Measurements from ENCODE around the gene CLTB. TPM values are rescaled to one million over a fixed set of nuclear protein-coding genes. Genes with fewer than 3 reads are reported as not detected.

CLTB gene
- total RNA-seq, 1 donor: 63.0 TPM

DNA sequence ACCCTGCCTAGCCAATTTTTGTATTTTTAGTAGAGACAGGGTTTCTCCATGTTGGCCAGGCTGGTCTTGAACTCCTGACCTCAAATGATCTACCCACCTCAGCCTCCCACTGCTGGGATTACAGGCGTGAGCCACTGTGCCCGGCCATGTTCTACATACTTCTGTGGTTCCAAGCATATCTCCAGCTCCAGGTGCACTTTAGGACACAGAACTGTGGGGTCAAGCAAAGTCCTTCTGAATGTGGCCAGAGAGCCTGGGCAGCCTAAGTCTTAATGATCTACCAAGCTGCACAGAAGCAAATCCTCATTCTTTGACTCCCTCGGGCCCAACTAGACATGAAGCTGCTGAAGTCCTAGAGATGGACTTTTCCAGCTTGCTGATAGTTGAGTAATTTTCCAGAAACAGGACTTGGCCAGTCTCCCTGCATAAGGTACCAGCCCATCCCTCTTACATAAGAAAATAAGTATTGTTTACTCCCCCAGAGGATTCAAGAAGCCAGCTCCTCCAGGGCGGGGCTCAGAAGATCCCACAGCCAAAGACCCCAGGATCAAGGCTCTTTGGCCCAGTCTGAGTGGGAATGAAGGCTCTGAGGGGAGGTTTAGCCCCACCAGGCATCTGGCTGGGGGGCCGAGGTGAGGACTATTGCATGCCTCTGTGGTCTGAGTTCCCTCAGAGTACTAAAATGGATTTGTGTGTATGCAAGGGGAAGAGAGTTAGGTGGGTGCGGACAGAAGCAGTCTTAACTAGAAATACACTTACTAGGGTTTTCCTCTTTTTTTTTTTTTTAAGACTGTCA, 8.7 kb downstream of the CLTB start:
- H4K20me1 ChIP-seq (ENCODE audit: insufficient read depth, low read length): peaks cover 23% of the 10 kb centered on the region
- H3K36me3 ChIP-seq (ENCODE audit: insufficient read depth, low read length): peaks cover 16% of the 10 kb centered on the region
- no peak for DNase-seq (ENCODE audit: insufficient read length, low spot score, missing footprints)
- no peak overlapping the region for H2AFZ ChIP-seq (ENCODE audit: low read length)
- no peaks in the 10 kb centered on the region for H3K9me3 ChIP-seq (ENCODE audit: low read depth, low read length)
- no peak overlapping the region for H3K4me2 ChIP-seq (ENCODE audit: insufficient read depth, low read length)
- no peaks in the 10 kb centered on the region for H3K27me3 ChIP-seq (ENCODE audit: insufficient read depth, low read length)
- H3K4me1 ChIP-seq (ENCODE audit: insufficient read depth, low read length): peaks cover 5% of the 10 kb centered on the region
- no peak overlapping the region for H3K27ac ChIP-seq (ENCODE audit: low read depth, low read length)
- peaks cover 19% of the 10 kb centered on the region for H3K79me2 ChIP-seq (ENCODE audit: insufficient read depth, low read length)
- H3K4me3 ChIP-seq (ENCODE audit: insufficient read depth, low read length): no peak overlapping the region
- TF ChIP-seq, protein P1, sequence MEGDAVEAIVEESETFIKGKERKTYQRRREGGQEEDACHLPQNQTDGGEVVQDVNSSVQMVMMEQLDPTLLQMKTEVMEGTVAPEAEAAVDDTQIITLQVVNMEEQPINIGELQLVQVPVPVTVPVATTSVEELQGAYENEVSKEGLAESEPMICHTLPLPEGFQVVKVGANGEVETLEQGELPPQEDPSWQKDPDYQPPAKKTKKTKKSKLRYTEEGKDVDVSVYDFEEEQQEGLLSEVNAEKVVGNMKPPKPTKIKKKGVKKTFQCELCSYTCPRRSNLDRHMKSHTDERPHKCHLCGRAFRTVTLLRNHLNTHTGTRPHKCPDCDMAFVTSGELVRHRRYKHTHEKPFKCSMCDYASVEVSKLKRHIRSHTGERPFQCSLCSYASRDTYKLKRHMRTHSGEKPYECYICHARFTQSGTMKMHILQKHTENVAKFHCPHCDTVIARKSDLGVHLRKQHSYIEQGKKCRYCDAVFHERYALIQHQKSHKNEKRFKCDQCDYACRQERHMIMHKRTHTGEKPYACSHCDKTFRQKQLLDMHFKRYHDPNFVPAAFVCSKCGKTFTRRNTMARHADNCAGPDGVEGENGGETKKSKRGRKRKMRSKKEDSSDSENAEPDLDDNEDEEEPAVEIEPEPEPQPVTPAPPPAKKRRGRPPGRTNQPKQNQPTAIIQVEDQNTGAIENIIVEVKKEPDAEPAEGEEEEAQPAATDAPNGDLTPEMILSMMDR (IDR thresholded peaks at IDR 0.05; ENCODE audit: extremely low read depth, low read depth, low read length): no peak

DNA sequence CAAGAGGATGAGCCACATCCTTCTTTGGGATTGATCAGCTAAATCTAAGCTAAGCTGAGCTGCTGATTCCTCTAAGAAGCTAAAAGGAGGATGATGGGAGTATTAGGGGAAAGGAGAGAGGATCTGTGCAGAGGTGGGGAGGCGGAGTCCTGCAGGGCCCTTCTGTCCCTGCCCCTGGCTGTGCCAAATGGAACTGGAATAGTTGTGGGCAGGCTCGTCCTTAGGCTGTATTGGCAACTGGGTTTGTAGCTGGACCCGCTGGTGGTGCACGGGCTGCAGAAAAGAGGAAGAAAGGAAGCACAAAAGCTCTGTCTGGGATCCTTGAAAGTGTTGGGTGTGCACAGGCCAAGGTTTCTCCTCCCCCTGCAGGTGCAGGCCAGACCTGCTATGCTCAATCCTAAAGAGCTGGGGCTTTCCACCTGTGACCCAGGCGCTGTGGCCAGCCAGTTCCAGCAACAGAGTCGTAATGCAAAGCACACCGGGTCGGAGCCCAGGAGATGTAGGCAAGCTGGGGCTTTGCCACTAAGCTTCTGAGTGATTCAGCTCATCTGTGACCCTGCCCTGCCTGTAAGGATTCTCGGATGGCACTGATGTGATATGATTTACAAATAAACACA, 9.8 kb downstream of the CLTB start:
- H4K20me1 ChIP-seq (ENCODE audit: insufficient read depth, low read length): peaks cover 17% of the 10 kb centered on the region
- peaks cover 2% of the 10 kb centered on the region for H3K4me1 ChIP-seq (ENCODE audit: insufficient read depth, low read length)
- H2AFZ ChIP-seq (ENCODE audit: low read length): no peak overlapping the region
- no peak overlapping the region for H3K27ac ChIP-seq (ENCODE audit: low read depth, low read length)
- H3K9me3 ChIP-seq (ENCODE audit: low read depth, low read length): no peaks in the 10 kb centered on the region
- H3K79me2 ChIP-seq (ENCODE audit: insufficient read depth, low read length): peaks cover 12% of the 10 kb centered on the region
- H3K27me3 ChIP-seq (ENCODE audit: insufficient read depth, low read length): no peaks in the 10 kb centered on the region
- H3K36me3 ChIP-seq (ENCODE audit: insufficient read depth, low read length): peaks cover 16% of the 10 kb centered on the region
- TF ChIP-seq, protein P1 (IDR thresholded peaks at IDR 0.05; ENCODE audit: extremely low read depth, low read depth, low read length): no peak
- no peak overlapping the region for H3K4me2 ChIP-seq (ENCODE audit: insufficient read depth, low read length)
- DNase-seq (ENCODE audit: insufficient read length, low spot score, missing footprints): no peak
- no peak overlapping the region for H3K4me3 ChIP-seq (ENCODE audit: insufficient read depth, low read length)

DNA sequence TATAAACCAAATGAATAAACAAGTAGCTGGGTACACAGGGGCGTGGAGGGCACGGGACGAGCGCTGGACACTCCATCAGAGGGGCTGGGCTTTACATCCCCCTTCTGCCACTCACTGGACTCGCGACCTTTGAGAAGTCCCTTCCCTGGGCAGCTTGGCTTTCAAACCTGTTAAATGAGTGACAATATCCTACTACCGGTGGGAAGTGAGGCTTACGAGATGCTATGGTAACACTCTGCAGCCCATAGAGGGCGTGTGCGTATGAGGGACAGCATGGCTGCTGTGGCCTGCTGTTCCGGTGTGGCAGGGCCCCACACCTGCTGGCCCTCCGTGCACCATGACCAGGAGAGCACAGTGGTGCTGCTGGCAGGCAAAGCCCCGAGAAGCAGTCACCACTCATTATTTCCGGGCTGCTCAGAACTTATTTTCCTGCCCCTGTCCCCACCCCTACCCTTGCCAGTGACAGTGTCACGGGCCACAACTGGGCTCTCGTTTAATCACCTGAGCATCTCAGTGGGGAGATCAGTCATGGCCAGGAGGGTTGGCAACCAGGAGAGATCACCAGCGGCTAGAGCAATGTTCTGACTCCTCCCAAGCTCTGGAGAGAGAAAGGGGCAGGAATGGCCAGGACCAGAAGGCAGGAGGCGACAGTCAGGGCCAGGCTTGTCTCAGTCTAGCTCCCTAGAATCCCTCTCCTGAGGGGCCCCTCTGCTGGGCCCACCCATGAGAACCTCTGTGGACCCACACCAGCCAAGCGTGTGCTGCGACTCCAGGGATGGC, 10.5 kb downstream of the CLTB start:
- Histone ChIP-seq H3K4me1 (ENCODE audit: insufficient read depth, low read length) (no peaks in the 10 kb centered on the region), H4K20me1 (ENCODE audit: insufficient read depth, low read length) (peaks cover 10% of the 10 kb centered on the region), H3K4me3 (ENCODE audit: insufficient read depth, low read length) (no peak overlapping the region), H3K27me3 (ENCODE audit: insufficient read depth, low read length) (no peaks in the 10 kb centered on the region), H2AFZ (ENCODE audit: low read length) (no peak overlapping the region), H3K79me2 (ENCODE audit: insufficient read depth, low read length) (peaks cover 5% of the 10 kb centered on the region), H3K36me3 (ENCODE audit: insufficient read depth, low read length) (peaks cover 16% of the 10 kb centered on the region), H3K9me3 (ENCODE audit: low read depth, low read length) (no peaks in the 10 kb centered on the region), H3K27ac (ENCODE audit: low read depth, low read length) (no peak overlapping the region), H3K4me2 (ENCODE audit: insufficient read depth, low read length) (no peak overlapping the region)
- TF ChIP-seq, protein P1 (IDR thresholded peaks at IDR 0.05; ENCODE audit: extremely low read depth, low read depth, low read length): peak; percentile 11
- no peak for DNase-seq (ENCODE audit: insufficient read length, low spot score, missing footprints)
